Activated CD4-positive, alpha-beta T cell treated with anti-CD3 and anti-CD28 coated beads for 48 hours (primary cell): Measurements from ENCODE around the gene CD99L2.
"Not testable (repeated sequence)": the region's sequence is repeated elsewhere in the genome, so short reads cannot be mapped to it uniquely, and the experiment has no call there.

Experiments
- DNase-seq: peaks from one replicate; pipeline ENCODE4 v3.0.0-alpha.2; 2020

Gene CD99L2

GRCh38 chrX:150893936-150894335 is 4.5 kb downstream of the CD99L2 start:
- DNase-seq = no peak

- DNase-seq = no peak
Observed at GRCh38 chrX:150889131-150889530, 9.3 kb downstream of the CD99L2 start.

- no peak for DNase-seq
Observed at GRCh38 chrX:150887906-150888465, 10.5 kb downstream of the CD99L2 start.

GRCh38 chrX:150887268-150887667 is 11.2 kb downstream of the CD99L2 start:
- not testable (repeated sequence) for DNase-seq

- DNase-seq = no peak
Observed at GRCh38 chrX:150886381-150886780, 12.1 kb downstream of the CD99L2 start.

GRCh38 chrX:150880808-150881165 is 17.7 kb downstream of the CD99L2 start:
- no peak for DNase-seq

GRCh38 chrX:150879855-150880807 is 18.3 kb downstream of the CD99L2 start:
- DNase-seq = no peak

- not testable (repeated sequence) for DNase-seq
Observed at GRCh38 chrX:150875621-150876020, 22.8 kb downstream of the CD99L2 start.

- DNase-seq = no peak
Observed at GRCh38 chrX:150874448-150874847, 24.0 kb downstream of the CD99L2 start.

- DNase-seq = peak; percentile 9
Observed at GRCh38 chrX:150873616-150874015, 24.9 kb downstream of the CD99L2 start.

- no peak for DNase-seq
Observed at GRCh38 chrX:150872773-150873336, 25.6 kb downstream of the CD99L2 start.

- no peak for DNase-seq
Observed at GRCh38 chrX:150871341-150871811, 27.1 kb downstream of the CD99L2 start.

GRCh38 chrX:150870487-150871340 is 27.8 kb downstream of the CD99L2 start:
- DNase-seq = no peak

- DNase-seq = no peak
Observed at GRCh38 chrX:150870029-150870428, 28.4 kb downstream of the CD99L2 start.

- DNase-seq = no peak
Observed at GRCh38 chrX:150869450-150869849, 29.0 kb downstream of the CD99L2 start.

GRCh38 chrX:150868625-150869024 is 29.8 kb downstream of the CD99L2 start:
- no peak for DNase-seq

GRCh38 chrX:150864127-150864526 is 34.3 kb downstream of the CD99L2 start:
- DNase-seq = no peak

GRCh38 chrX:150863191-150863590 is 35.3 kb downstream of the CD99L2 start:
- DNase-seq = no peak

GRCh38 chrX:150857453-150857852 is 41.0 kb downstream of the CD99L2 start:
- DNase-seq = no peak

- DNase-seq = no peak
Observed at GRCh38 chrX:150856785-150857184, 41.7 kb downstream of the CD99L2 start.

- no peak for DNase-seq
Observed at GRCh38 chrX:150856101-150856500, 42.4 kb downstream of the CD99L2 start.

GRCh38 chrX:150854856-150855255 is 43.6 kb downstream of the CD99L2 start:
- no peak for DNase-seq
